HL-60 (cell line): ENCODE measurements around the gene DAPK1.

Experiments
- GABPA ChIP-seq: IDR thresholded peaks from 2 replicates; pipeline ENCODE4 v1.6.1; 2012; ENCODE audit warnings: low read depth
- POLR2AphosphoS5 ChIP-seq: IDR thresholded peaks from 2 replicates; pipeline ENCODE4 v1.6.1; 2012; ENCODE audit warnings: low read depth
- TF ChIP-seq, protein P1 (sequence below): IDR thresholded peaks from one replicate; pipeline ENCODE4 v1.5.1; 2011; ENCODE audit warnings: low read length, control low read depth, inconsistent platforms; ENCODE audit not compliant: insufficient read depth
- TF ChIP-seq, protein P2 (sequence below): IDR thresholded peaks from 2 replicates; pipeline ENCODE4 v1.6.1; 2012; ENCODE audit warnings: low read depth; ENCODE audit not compliant: insufficient replicate concordance

- TF ChIP-seq, protein P1, sequence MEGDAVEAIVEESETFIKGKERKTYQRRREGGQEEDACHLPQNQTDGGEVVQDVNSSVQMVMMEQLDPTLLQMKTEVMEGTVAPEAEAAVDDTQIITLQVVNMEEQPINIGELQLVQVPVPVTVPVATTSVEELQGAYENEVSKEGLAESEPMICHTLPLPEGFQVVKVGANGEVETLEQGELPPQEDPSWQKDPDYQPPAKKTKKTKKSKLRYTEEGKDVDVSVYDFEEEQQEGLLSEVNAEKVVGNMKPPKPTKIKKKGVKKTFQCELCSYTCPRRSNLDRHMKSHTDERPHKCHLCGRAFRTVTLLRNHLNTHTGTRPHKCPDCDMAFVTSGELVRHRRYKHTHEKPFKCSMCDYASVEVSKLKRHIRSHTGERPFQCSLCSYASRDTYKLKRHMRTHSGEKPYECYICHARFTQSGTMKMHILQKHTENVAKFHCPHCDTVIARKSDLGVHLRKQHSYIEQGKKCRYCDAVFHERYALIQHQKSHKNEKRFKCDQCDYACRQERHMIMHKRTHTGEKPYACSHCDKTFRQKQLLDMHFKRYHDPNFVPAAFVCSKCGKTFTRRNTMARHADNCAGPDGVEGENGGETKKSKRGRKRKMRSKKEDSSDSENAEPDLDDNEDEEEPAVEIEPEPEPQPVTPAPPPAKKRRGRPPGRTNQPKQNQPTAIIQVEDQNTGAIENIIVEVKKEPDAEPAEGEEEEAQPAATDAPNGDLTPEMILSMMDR = no peak
- no peak for TF ChIP-seq GABPA
- TF ChIP-seq POLR2AphosphoS5 = no peak
- TF ChIP-seq, protein P2, sequence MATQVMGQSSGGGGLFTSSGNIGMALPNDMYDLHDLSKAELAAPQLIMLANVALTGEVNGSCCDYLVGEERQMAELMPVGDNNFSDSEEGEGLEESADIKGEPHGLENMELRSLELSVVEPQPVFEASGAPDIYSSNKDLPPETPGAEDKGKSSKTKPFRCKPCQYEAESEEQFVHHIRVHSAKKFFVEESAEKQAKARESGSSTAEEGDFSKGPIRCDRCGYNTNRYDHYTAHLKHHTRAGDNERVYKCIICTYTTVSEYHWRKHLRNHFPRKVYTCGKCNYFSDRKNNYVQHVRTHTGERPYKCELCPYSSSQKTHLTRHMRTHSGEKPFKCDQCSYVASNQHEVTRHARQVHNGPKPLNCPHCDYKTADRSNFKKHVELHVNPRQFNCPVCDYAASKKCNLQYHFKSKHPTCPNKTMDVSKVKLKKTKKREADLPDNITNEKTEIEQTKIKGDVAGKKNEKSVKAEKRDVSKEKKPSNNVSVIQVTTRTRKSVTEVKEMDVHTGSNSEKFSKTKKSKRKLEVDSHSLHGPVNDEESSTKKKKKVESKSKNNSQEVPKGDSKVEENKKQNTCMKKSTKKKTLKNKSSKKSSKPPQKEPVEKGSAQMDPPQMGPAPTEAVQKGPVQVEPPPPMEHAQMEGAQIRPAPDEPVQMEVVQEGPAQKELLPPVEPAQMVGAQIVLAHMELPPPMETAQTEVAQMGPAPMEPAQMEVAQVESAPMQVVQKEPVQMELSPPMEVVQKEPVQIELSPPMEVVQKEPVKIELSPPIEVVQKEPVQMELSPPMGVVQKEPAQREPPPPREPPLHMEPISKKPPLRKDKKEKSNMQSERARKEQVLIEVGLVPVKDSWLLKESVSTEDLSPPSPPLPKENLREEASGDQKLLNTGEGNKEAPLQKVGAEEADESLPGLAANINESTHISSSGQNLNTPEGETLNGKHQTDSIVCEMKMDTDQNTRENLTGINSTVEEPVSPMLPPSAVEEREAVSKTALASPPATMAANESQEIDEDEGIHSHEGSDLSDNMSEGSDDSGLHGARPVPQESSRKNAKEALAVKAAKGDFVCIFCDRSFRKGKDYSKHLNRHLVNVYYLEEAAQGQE = no peak
Measured at GRCh38 chr9:87585123-87585855, 87.6 kb downstream of the DAPK1 start.
